Calu3 (cell line): ENCODE data around the gene ADGRG6. TPM values are rescaled to one million over a fixed set of nuclear protein-coding genes. Genes with fewer than 3 reads are reported as not detected.

ENCODE experiments used
- BruUV-seq: library from RNA; stranded (reverse); fragments of 400-500 nt; replicated peaks from 2 replicates; lab custom pipeline; 2021; lab: Mats Ljungman, UMichigan
- CTCF ChIA-PET: fragments of 300-600 bp; sonication (Branson Sonifier 250); formaldehyde crosslinking; loops from one replicate; lab custom pipeline; 2022; ENCODE audit warnings: antibody characterized with exemption; lab: Charles Lee
- DNase-seq: peaks from one replicate; pipeline ENCODE4 v3.0.0; 2022
- H3K27ac Mint-ChIP-seq: one replicate; pipeline ENCODE4 v1.8.0; 2022; ENCODE audit warnings: mixed read lengths; ENCODE audit not compliant: unreplicated experiment
- H3K27me3 Mint-ChIP-seq: one replicate; pipeline ENCODE4 v1.8.0; 2022; ENCODE audit warnings: mixed read lengths; ENCODE audit not compliant: unreplicated experiment
- H3K36me3 Mint-ChIP-seq: one replicate; pipeline ENCODE4 v1.8.0; 2022; ENCODE audit warnings: mild to moderate bottlenecking, moderate library complexity, mixed read lengths; ENCODE audit not compliant: insufficient read depth, unreplicated experiment
- H3K4me1 Mint-ChIP-seq: one replicate; pipeline ENCODE4 v1.8.0; 2022; ENCODE audit warnings: mild to moderate bottlenecking, low read depth, mixed read lengths; ENCODE audit not compliant: unreplicated experiment
- H3K4me3 Mint-ChIP-seq: one replicate; pipeline ENCODE4 v1.8.0; 2022; ENCODE audit warnings: mild to moderate bottlenecking, low read depth, moderate library complexity, mixed read lengths; ENCODE audit not compliant: unreplicated experiment
- H3K9me3 Mint-ChIP-seq: one replicate; pipeline ENCODE4 v1.8.0; 2022; ENCODE audit warnings: low read depth, mixed read lengths; ENCODE audit not compliant: unreplicated experiment
- CTCF ChIP-seq: fragments of 200-600 bp; IDR thresholded peaks from one replicate; pipeline ENCODE4 v1.8.0; 2022; ENCODE audit warnings: antibody characterized with exemption; ENCODE audit not compliant: unreplicated experiment
- intact Hi-C: fragments of 100-400 bp; cut with micrococcal nuclease; formaldehyde crosslinking; loops from one replicate; pipeline ENCODE4 v1.10.0; 2022; ENCODE audit not compliant: unreplicated experiment
- total RNA-seq: library from RNA; stranded (reverse); gene quantifications from 2 replicates; pipeline ENCODE4 v1.2.3, GENCODE V29; 2022

Gene ADGRG6
- total RNA-seq, 1 experiment from 2014 or later: 109 TPM

GRCh38 chr6:142474531-142475289 lies 172.9 kb downstream of the ADGRG6 start:
- Mint-ChIP-seq H3K36me3 (no peaks in the 10 kb centered on the region), H3K9me3 (no peaks in the 10 kb centered on the region), H3K4me1 (no peaks in the 10 kb centered on the region), H3K4me3 (no peak overlapping the region), H3K27ac (no peak overlapping the region), H3K27me3 (peaks cover 7% of the 10 kb centered on the region)
- BruUV-seq: no TSS peak
- peak; percentile 49 for TF ChIP-seq CTCF
- CTCF ChIA-PET: interaction anchor here (0.6 to 1.5 kb wide), 11 partner anchors 218 to 1496 kb away, joined by 3 to 12 read pairs (median 3); partner anchors contain the start of genes FUCA2, HIVEP2, NMBR and VTA1
- peak; percentile 62 for DNase-seq
- intact Hi-C loops: loop anchor here (5.0 to 10.0 kb wide), 3 partner anchors 90 to 953 kb away; no protein-coding TSS in a partner anchor

GRCh38 chr6:142476452-142476851 lies 174.6 kb downstream of the ADGRG6 start:
- Mint-ChIP-seq H3K4me3 (no peak overlapping the region), H3K36me3 (no peaks in the 10 kb centered on the region), H3K4me1 (no peaks in the 10 kb centered on the region), H3K9me3 (no peaks in the 10 kb centered on the region), H3K27me3 (no peaks in the 10 kb centered on the region), H3K27ac (no peak overlapping the region)
- intact Hi-C loops: loop anchor here (10.0 kb wide), 2 partner anchors 88 to 208 kb away; no protein-coding TSS in a partner anchor
- no peak for DNase-seq
- BruUV-seq: no TSS peak
- TF ChIP-seq CTCF: no peak
- CTCF ChIA-PET: no interaction called here

GRCh38 chr6:142478117-142478516 lies 176.3 kb downstream of the ADGRG6 start:
- intact Hi-C loops: loop anchor here (10.0 kb wide), 2 partner anchors 87 to 207 kb away; no protein-coding TSS in a partner anchor
- CTCF ChIA-PET: no interaction called here
- TF ChIP-seq CTCF: no peak
- Mint-ChIP-seq H3K4me1 (no peaks in the 10 kb centered on the region), H3K27me3 (no peaks in the 10 kb centered on the region), H3K4me3 (no peak overlapping the region), H3K36me3 (no peaks in the 10 kb centered on the region), H3K27ac (no peak overlapping the region), H3K9me3 (no peaks in the 10 kb centered on the region)
- BruUV-seq: no TSS peak
- DNase-seq: no peak

GRCh38 chr6:142481466-142481865 lies 179.7 kb downstream of the ADGRG6 start:
- Mint-ChIP-seq H3K36me3 (no peaks in the 10 kb centered on the region), H3K9me3 (peaks cover 2% of the 10 kb centered on the region), H3K4me3 (no peak overlapping the region), H3K4me1 (no peaks in the 10 kb centered on the region), H3K27ac (no peak overlapping the region), H3K27me3 (no peaks in the 10 kb centered on the region)
- CTCF ChIA-PET: interaction anchor here (0.6 kb wide), 1 partner anchor 16 kb away, joined by 3 read pairs; no protein-coding TSS in a partner anchor
- no peak for TF ChIP-seq CTCF
- no peak for DNase-seq
- no TSS peak for BruUV-seq
- intact Hi-C loops: no loop called here
